Fibroblast of skin of left biceps (primary cell): ENCODE data around the gene KHDRBS2.

Experiments used
- DNase-seq, 2 experiments: peaks; one replicate each; pipeline ENCODE4 v3.0.0-alpha.2; 2013; ENCODE audit warnings: low read depth in 2 of 2

Gene KHDRBS2

GRCh38 chr6:62285612-62286469 is at the start of gene KHDRBS2:
Gene KHDRBS2, minus strand, starts transcription at chr6:62286225.
- DNase-seq = no peak

- DNase-seq = no peak
Observed at GRCh38 chr6:62328607-62329006, 42.6 kb upstream of the KHDRBS2 start.

GRCh38 chr6:62324834-62325233 is 38.8 kb upstream of the KHDRBS2 start:
- no peak for DNase-seq

- DNase-seq = no peak
Observed at GRCh38 chr6:62323818-62324431, 37.9 kb upstream of the KHDRBS2 start.

DNA sequence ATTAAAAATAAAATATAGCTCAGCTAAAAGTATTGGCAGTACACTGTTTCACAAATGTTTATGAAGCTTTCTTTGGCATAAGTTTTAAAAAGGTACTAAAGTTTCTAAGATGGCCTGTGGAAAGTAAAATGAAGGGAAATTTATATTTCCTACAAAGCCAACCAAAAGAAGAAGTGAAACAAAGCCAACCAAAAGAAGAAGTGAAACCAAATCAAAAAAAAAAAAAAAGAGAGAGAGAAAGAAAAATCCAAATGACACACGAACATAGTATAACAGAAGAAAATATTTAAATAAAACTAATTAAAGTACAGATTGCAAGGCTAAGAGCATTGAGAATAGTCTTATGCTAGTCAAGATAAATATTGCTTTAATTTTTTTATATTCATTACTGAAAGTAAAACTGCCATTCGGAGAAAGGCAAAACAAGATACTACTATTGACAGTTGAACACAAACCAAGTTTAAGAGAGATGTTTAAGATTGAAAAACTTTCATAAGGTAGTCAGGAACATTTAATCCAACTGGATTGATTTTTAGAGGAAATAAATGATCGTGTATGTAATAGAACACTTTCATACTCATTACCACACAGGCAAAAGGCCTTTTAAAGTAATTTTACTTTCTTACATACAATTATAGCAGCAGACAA is 12.8 kb upstream of the KHDRBS2 start:
- no peak for DNase-seq

DNA sequence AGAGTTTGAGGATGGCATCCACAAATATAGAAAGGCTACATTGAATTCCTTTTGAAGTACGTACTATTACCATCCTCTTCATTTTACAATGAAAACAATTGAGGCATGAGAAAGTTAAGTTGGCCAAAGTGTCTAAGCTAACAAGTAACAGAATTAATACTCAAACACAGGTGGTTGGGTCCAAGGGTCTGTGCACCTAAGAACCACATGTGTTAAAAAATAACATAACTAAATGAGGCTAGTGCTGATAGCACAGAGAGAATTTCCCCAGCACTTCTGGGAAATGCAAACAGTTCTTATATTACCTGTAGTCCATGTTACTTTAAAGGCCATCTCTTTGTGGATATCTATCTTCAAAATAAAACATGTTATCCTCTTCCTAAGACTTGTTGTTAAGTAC is 10.5 kb upstream of the KHDRBS2 start:
- DNase-seq = no peak

DNA sequence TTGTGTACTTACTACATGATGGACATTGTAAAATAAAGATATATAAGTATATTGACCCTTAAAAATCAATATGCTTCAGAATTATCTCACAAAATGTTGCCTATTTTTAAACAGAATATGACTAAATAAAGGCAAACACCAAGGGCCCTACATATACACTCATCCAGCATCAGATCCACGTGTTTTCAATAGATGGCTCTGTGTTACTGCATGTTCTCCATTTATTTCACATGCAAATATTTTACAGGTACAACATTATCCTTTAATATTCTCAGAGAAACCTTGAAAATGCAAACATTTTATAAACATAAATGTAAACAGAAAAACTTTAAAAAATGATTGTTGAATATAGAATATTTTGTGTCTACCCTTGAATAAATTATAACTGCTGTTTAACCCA is 2.9 kb upstream of the KHDRBS2 start:
- no peak for DNase-seq

- no peak for DNase-seq
Observed at GRCh38 chr6:62288562-62288961, 2.5 kb upstream of the KHDRBS2 start.

DNA sequence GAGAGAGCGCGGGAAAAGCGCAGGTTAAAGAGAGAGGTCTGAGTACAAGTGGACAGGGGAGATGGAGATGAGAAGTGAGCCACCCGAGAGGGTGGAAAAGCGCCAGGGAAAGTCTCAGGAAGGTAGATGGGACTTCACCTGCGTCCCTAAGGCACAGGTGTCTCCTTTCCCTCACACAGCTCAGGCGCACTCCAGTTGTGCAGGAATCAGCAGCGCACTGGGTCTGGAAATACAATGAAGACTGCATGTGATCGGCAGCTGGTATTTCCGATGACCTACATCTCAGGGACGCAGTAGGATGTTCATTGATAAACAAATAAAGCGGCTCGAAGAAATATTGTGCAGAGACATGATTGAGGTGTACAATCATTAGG is 432 bp upstream of the KHDRBS2 start:
- no peak for DNase-seq

- DNase-seq = no peak
Observed at GRCh38 chr6:62284725-62285124, 1.3 kb downstream of the KHDRBS2 start.

DNA sequence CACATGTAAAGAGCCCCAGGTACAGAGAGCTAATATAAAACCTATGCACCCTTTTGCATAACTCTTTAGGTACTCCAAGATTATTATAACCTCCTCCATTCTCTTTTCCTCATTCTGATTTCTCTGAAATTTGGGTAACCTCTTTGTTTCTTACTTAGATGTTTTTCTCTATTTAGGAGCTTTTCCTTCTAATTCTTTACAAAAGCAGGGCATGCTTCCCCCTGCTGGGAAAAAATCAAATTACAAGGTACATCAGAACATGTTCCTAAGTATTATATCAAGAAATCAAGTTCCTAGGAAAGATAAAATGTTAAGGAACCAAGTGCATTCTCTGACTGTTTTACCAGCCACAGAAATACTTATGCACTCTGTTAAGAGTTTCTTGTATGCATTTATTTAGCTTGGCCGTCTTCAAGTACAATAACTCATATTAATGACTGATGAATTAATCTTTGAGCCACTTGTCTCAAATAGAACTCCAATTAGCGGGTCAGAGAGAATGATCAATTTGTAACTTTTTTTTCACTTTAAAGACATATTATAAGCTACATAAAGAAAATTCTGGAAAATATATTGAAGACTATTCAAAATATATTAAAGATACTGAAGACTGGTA is 2.1 kb downstream of the KHDRBS2 start:
- no peak for DNase-seq

GRCh38 chr6:62283365-62283764 is 2.7 kb downstream of the KHDRBS2 start:
- DNase-seq = no peak

GRCh38 chr6:62280099-62280498 is 5.9 kb downstream of the KHDRBS2 start:
- no peak for DNase-seq

- no peak for DNase-seq
Observed at GRCh38 chr6:62272114-62272513, 13.9 kb downstream of the KHDRBS2 start.

DNA sequence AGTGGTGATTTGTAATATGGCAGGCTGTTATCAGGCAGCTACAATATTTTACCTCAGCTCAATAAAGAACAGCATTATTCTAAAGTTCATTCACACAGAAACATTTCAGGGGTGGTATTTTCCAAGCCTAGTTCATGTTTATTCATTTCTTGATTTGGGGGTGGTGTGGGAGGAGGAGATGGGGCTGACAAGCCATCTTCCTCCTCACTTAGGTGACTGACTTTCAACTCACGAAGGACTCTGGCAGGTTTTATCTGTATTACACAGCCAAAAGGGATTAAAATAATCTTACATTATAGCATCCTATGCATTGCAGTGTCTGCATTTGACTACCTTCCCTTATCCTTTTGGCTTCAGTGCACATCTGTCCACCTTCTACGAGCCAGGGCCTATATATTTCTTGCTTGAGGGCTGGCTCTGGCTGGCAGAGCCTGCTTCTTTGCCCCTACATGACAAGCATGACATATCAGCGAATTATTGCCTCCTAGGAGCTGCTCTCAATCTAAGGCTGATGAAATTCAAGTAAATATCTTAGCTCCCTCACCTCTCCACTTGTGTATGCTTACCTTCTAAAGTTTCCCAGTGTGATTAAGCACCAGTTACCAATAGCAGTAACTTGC is 20.0 kb downstream of the KHDRBS2 start:
- no peak for DNase-seq

GRCh38 chr6:62262283-62262682 is 23.7 kb downstream of the KHDRBS2 start:
- no peak for DNase-seq

- DNase-seq = no peak
Observed at GRCh38 chr6:62246087-62246486, 39.9 kb downstream of the KHDRBS2 start.

DNA sequence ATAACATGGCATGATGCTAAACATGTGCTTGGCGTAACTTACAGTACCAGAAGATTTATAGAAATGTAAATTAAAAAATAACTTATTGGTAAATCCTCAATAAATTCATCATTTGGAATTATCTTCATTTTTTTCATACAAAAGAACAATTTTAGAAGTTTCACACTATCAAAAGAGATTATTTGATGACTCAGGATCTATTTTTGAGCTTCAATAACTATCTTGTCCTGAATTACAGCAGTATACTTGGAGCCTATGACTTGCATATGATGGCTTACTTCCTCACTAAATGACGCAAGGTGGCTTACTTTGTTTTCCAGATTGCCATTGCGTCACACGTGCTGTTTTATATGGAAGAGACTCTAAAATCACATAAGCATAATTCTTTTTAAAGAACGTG is 49.2 kb downstream of the KHDRBS2 start:
- no peak for DNase-seq

- DNase-seq = no peak
Observed at GRCh38 chr6:62229231-62229630, 56.8 kb downstream of the KHDRBS2 start.

DNA sequence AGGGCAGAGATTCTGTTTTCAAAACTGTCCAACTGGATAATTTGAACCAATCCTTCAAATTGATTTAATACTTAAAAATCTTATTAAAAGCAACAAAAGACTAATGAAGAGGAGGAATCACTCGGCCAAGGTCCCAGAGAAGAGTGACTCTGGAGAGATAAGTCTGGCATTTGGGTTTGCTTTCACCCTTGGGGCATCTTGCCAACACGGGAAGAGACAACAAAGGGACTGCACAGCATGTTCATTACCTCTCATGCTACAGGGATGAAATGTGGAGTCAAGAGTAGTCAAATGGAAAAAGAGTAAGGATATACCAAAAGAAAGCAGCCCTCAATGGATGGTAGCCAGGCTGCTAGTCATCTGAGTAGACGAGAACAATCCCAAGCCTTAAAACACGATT is 68.2 kb downstream of the KHDRBS2 start:
- no peak for DNase-seq

DNA sequence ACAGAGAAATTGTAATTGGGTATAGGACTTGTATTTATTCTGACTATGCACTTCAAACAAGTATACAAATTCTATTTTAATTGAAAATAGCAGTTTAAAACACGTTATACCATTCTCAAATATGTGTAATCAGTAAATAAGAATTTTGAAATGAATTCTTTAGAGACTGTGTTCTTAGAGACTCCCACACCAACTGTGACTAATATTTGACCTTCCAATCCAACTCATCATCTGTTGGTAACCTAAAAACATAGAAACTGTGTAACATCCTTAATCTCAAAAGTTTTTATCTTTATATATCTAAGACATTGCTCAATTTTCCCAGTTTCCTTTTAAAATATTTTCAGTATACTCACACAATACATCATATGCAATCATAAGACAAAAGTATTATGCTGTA is 83.9 kb downstream of the KHDRBS2 start:
- no peak for DNase-seq

DNA sequence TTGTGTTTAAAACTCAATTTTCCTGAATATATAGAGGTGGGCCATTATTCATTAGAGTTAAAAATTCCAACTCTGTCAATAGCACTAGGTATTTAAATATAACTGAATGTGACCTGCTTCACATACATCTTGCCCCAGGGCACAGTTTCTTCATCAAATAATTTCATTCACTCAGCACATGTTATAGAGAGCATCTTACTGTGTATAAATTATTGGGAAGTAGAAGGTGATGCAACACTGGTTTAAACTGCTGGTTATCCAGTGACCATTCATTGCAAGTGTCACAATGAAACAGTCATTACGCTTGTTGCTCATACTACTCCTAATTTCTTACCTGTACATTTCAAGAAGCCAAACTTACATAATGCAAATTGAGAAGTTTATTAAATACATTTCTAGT is 93.4 kb downstream of the KHDRBS2 start:
- DNase-seq = no peak
